RWPE2 (cell line): Measurements from ENCODE around the gene WDR89.

Experiments used
- ATAC-seq: fragments of 200-7000 bp; cut with Tn5 transposase; 3 replicates; pipeline ENCODE4 v1.9.1; 2021; ENCODE audit warnings: low read depth
- DNase-seq: peaks from one replicate; pipeline ENCODE4 v3.0.0-alpha.2; 2020; ENCODE audit warnings: low spot score
- H3K27ac ChIP-seq: fragments of 450-650 bp; 2 replicates; pipeline ENCODE4 v1.5.1; 2017; ENCODE audit warnings: mild to moderate bottlenecking; ENCODE audit not compliant: poor library complexity, severe bottlenecking
- H3K27me3 ChIP-seq: fragments of 250-450 bp; sonication (Bioruptor Pico); 2 replicates; pipeline ENCODE4 v1.5.1; 2021; ENCODE audit warnings: mild to moderate bottlenecking, moderate library complexity; ENCODE audit not compliant: insufficient read depth, poor library complexity, severe bottlenecking
- H3K36me3 ChIP-seq: fragments of 250-450 bp; sonication (Bioruptor Pico); 2 replicates; pipeline ENCODE4 v1.5.1; 2020; ENCODE audit warnings: low read depth, mild to moderate bottlenecking, moderate library complexity
- H3K4me1 ChIP-seq: fragments of 250-450 bp; sonication (Bioruptor Pico); 2 replicates; pipeline ENCODE4 v1.5.1; 2021; ENCODE audit warnings: mild to moderate bottlenecking, moderate library complexity; ENCODE audit not compliant: insufficient read depth, poor library complexity, severe bottlenecking
- H3K4me3 ChIP-seq: fragments of 250-450 bp; sonication (Bioruptor Pico); 2 replicates; pipeline ENCODE4 v1.5.1; 2021; ENCODE audit warnings: mild to moderate bottlenecking, moderate library complexity; ENCODE audit not compliant: severe bottlenecking
- H3K9me3 ChIP-seq: fragments of 250-450 bp; sonication (Bioruptor Pico); 2 replicates; pipeline ENCODE4 v1.5.1; 2021; ENCODE audit warnings: mild to moderate bottlenecking, moderate library complexity; ENCODE audit not compliant: severe bottlenecking
- CTCF ChIP-seq: fragments of 450-650 bp; IDR thresholded peaks from one replicate; pipeline ENCODE4 v1.5.1; 2017; ENCODE audit warnings: mild to moderate bottlenecking, moderate library complexity; ENCODE audit not compliant: poor library complexity, severe bottlenecking

The WDR89 gene

GRCh38 chr14:63641473-63642228, at the start of gene WDR89:
Gene WDR89, minus strand, starts transcription at chr14:63641871. Its CDS starts 41,929 bp downstream, at chr14:63599942.
- TF ChIP-seq CTCF: peak; percentile 91
- H3K4me1 ChIP-seq: peaks cover 6% of the 10 kb centered on the region
- ATAC-seq: peak; percentile 90

GRCh38 chr14:63689132-63689531, 47.5 kb upstream of the WDR89 start:
- no peak for ATAC-seq

More at GRCh38 chr14:63641473-63642228, at the start of gene WDR89:
- Histone ChIP-seq H3K27ac (peak within 1 kb of the TSS; percentile 89), H3K9me3 (no peaks in the 10 kb centered on the region), H3K36me3 (peaks cover 15% of the 10 kb centered on the region), H3K4me3 (peak within 1 kb of the TSS; percentile 54), H3K27me3 (no peaks in the 10 kb centered on the region)
- peak; percentile 100 for DNase-seq

GRCh38 chr14:63686926-63687325, 45.3 kb upstream of the WDR89 start:
- Histone ChIP-seq H3K27ac (no peak overlapping the region), H3K27me3 (no peaks in the 10 kb centered on the region), H3K4me3 (no peak overlapping the region), H3K4me1 (peaks cover 6% of the 10 kb centered on the region), H3K9me3 (no peaks in the 10 kb centered on the region), H3K36me3 (peaks cover 31% of the 10 kb centered on the region)
- no peak for DNase-seq
- no peak for TF ChIP-seq CTCF
- peak; percentile 55; the same call in 1 of the 3 replicates for ATAC-seq

More at GRCh38 chr14:63689132-63689531, 47.5 kb upstream of the WDR89 start:
- H3K27ac ChIP-seq: no peak overlapping the region
- no peak for DNase-seq
- H3K27me3 ChIP-seq: no peaks in the 10 kb centered on the region
- no peaks in the 10 kb centered on the region for H3K9me3 ChIP-seq
- peaks cover 6% of the 10 kb centered on the region for H3K4me1 ChIP-seq
- no peak overlapping the region for H3K4me3 ChIP-seq
- TF ChIP-seq CTCF: no peak
- peaks cover 28% of the 10 kb centered on the region for H3K36me3 ChIP-seq

- DNase-seq (no peak), ATAC-seq (no peak)
- H3K27ac ChIP-seq: no peak overlapping the region
- peaks cover 31% of the 10 kb centered on the region for H3K36me3 ChIP-seq
- H3K9me3 ChIP-seq: no peaks in the 10 kb centered on the region
- no peaks in the 10 kb centered on the region for H3K27me3 ChIP-seq
- no peak for TF ChIP-seq CTCF
- H3K4me3 ChIP-seq: no peak overlapping the region
- peaks cover 3% of the 10 kb centered on the region for H3K4me1 ChIP-seq
Observed at GRCh38 chr14:63685401-63685800, 43.7 kb upstream of the WDR89 start.
